Fibroblast of mammary gland (primary cell): ENCODE measurements around the gene FBRSL1.

Experiments used
- DNase-seq: peaks from one replicate; pipeline ENCODE4 v3.0.0-alpha.2; 2010; ENCODE audit warnings: low read depth
- H3K4me3 ChIP-seq: 2 replicates; pipeline ENCODE4 v1.5.1; 2011; ENCODE audit warnings: low read depth, mild to moderate bottlenecking, low read length, moderate library complexity; ENCODE audit not compliant: control insufficient read depth
- CTCF ChIP-seq: conservative IDR thresholded peaks from 2 replicates; pipeline ENCODE4 v1.5.1; 2011; ENCODE audit warnings: low read depth, low read length, inconsistent platforms; ENCODE audit not compliant: control insufficient read depth, insufficient read depth

FBRSL1 gene

GRCh38 chr12:132533584-132533958 lies 43.6 kb downstream of the FBRSL1 start:
- no peak overlapping the region for H3K4me3 ChIP-seq
- no peak for DNase-seq
- TF ChIP-seq CTCF: no peak

GRCh38 chr12:132534076-132534475 lies 44.1 kb downstream of the FBRSL1 start:
- no peak for TF ChIP-seq CTCF
- no peak overlapping the region for H3K4me3 ChIP-seq
- DNase-seq: no peak

- H3K4me3 ChIP-seq: no peak overlapping the region
- TF ChIP-seq CTCF: no peak
- no peak for DNase-seq
These were observed 45.1 kb downstream of the FBRSL1 start for GRCh38 chr12:132535019-132535418.

GRCh38 chr12:132536102-132536876 lies 46.3 kb downstream of the FBRSL1 start:
- no peak for DNase-seq
- no peak overlapping the region for H3K4me3 ChIP-seq
- TF ChIP-seq CTCF: no peak

GRCh38 chr12:132537049-132537448 lies 47.1 kb downstream of the FBRSL1 start:
- no peak for TF ChIP-seq CTCF

GRCh38 chr12:132537836-132538662 lies 48.1 kb downstream of the FBRSL1 start:
- H3K4me3 ChIP-seq: no peak overlapping the region
- TF ChIP-seq CTCF: no peak
- no peak for DNase-seq

More at GRCh38 chr12:132537049-132537448, 47.1 kb downstream of the FBRSL1 start:
- DNase-seq: no peak
- H3K4me3 ChIP-seq: no peak overlapping the region
